HT-29 (cell line): Measurements from ENCODE around the gene ANKRD33. TPM values are rescaled to one million over a fixed set of nuclear protein-coding genes. Genes with fewer than 3 reads are reported as not detected.

Experiments used
- DNase-seq: peaks from one replicate; pipeline ENCODE4 v3.0.0-alpha.2; 2015; ENCODE audit warnings: low spot score
- total RNA-seq: library from RNA; depleted of rRNA; stranded (reverse); fragments of >200 nt; shearing (Covaris generic); gene quantifications from 2 replicates; pipeline ENCODE4 v1.2.3, GENCODE V29; 2014

The ANKRD33 gene
- total RNA-seq, 1 experiment from 2014 or later: not detected

DNA sequence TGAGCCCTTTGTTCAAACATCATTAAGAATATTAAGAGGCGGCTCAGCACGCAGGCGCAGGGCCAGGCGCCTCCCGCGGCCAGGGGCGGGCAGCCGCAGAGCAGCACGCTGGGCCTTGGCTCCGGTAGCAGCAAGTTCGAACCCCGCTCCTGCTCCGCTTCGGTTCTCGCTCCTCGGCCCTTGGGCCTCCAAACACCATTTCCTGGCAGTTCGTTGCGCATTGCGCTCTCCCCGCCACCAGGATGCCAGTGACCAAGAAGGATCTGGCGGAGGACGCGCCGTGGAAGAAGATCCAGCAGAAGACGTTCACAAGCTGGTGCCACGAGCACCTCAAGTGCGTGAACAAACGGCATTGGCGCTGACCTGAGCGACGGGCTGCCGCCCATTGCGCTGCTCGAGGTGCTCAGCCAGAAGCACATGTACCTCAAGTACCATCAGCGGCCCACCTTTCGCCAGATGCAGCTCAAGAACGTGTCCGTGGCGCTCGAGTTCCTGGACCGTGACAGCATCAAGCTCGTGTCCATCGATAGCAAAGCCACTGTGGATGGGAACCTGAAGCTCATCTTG lies 12.5 kb downstream of the ANKRD33 start:
- no peak for DNase-seq

DNA sequence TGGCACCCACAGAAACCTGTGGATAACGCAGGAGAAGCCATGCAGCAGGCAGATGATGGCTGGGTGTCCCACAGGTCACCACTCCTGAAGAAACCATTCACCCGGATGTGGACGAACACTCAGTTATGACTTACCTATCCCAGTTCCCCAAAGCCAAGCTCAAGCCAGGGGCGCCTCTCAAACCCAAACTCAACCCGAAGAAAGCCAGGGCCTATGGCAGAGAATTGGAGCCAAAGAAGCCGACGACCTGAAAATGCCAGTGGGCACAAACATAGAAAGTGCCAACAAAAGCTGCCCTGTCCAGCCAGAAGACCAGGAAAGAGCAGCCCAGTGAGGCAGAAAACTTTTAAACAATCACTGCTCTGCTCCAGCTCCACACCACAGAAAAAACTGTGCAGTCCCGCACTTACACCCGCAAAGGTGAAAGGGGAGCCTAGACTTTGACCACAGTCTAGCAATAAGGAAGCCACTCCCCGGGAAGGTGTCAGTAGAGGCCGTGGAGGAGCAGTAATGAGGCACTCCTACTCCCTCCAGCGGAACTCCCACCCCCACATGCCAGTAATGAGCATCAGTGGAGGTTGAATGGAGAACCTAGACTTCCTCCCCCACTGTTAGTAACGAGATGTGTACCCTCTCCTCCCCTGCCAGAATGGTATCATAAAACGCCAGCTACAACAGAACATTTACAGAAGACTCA lies 13.4 kb downstream of the ANKRD33 start:
- no peak for DNase-seq

DNA sequence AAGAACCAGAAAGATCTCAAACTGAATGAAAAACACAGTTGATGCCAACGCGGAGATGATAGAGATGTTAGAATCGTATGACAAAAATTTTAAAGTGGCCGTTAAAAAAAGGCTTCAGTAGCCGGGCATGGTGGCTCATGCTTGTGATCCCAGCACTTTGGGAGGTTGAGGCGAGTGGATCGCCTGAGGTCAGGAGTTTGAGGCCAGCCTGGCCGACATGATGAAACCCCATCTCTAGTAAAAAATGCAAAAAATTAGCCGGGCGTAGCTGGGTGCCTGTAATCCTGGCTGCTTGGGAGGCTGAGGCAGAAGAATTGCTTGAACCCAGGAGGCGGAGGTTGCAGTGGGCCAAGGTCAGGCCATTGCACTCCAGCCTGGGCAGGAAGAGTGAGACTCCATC lies 14.0 kb downstream of the ANKRD33 start:
- DNase-seq: no peak

DNA sequence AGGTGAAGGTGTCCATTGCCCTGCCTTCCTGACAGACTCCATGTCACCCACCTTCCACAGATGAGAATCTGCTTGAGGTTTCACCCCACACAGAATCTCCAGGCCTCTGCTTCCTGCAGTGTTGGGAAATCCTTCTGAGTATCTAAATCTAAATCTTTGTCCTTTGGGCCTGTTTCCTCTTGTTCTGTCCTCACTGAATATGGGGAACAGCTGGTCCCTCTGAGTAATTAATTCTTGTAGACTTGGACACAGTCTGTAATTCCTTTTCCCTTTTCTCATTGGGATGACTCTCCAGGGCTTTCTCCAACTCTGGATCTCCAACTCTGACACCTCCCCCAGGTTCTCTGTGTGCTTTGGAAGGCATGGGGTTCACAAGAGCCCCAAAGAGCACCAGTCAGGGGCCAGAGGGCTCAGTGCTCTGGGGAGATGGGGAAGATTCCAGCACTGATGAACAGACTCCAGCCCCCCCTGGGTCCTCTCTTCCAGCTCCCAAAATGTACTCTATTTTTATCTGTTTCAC lies 17.1 kb downstream of the ANKRD33 start:
- no peak for DNase-seq

DNA sequence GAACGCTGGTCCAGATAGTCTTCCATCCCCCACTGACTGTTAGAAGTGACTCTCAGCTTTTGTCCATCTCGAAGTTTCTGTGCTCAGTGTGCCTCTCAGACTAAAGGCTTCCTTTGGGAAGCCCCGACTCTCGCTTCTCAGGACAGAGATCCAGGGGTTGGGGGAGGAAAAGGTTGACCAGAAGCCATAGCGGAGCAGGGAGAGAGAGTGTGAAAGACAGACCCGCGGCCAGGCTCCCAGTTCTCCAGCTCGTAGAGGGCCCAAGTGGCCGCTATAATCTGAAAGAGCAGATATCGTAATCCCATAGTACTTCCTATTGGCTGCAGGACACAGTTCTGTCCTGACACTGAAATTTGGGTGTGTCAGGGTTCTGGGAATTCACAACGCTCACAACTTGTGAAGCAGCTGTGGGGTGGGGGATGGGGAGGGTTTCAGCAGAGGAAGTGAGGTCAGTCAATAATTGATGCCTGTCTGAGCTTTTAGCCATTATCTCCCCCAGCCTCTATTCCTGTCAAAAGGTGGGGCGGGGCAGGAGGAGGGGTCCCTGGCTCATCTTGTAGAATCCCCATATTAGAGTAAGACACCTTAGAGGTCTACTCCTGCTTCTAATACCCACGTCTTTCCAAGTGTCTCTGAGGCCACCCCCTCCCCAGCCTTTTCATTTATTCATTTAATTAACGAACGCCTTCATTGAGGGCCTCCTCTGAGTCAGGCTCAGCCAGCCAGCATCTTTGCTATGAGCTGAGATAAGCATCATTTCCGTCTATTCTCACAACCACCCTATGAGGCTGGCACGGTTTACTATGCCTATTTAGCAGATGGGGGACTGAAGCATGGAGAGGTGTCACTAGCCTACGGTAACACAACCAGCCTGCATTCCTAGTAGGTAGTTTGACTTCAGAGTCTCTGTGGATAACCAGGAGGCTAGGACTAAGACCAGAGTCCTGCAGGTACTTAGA lies 17.8 kb downstream of the ANKRD33 start:
- DNase-seq: no peak

- DNase-seq: no peak
Observed at GRCh38 chr12:51906430-51907082, 18.7 kb downstream of the ANKRD33 start.

DNA sequence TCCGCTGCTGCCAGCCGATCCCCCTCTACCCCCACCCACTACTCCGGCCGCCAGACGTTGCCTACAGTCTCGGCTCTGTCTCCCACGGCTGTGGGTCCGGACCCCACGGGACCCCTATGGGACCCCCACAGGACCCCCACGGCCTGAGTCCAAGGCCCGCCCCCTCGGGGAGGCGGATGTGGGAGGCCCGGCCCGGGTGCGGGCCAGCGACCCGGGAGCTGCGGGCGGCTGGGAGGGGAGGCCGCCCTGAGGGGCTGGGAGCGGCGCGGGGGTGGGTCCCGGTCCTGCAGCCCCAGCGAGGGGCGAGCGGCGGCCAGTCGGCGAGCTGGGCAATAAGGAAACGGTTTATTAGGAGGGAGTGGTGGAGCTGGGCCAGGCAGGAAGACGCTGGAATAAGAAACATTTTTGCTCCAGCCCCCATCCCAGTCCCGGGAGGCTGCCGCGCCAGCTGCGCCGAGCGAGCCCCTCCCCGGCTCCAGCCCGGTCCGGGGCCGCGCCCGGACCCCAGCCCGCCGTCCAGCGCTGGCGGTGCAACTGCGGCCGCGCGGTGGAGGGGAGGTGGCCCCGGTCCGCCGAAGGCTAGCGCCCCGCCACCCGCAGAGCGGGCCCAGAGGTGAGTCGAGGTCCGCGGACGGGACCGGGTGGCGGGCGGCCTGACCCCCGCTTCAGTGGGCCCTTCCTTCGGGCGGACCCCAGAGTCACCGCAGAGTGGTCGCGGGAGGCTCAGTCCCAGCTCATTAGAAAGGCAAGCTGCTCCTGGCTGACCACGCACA lies 19.4 kb downstream of the ANKRD33 start, which contains the start of gene ACVRL1:
ACVRL1 (plus strand) TSS at position 422 of the 773 bp plus-strand sequence. CDS start 4,971 bp downstream, outside the sequence.
- no peak for DNase-seq

DNA sequence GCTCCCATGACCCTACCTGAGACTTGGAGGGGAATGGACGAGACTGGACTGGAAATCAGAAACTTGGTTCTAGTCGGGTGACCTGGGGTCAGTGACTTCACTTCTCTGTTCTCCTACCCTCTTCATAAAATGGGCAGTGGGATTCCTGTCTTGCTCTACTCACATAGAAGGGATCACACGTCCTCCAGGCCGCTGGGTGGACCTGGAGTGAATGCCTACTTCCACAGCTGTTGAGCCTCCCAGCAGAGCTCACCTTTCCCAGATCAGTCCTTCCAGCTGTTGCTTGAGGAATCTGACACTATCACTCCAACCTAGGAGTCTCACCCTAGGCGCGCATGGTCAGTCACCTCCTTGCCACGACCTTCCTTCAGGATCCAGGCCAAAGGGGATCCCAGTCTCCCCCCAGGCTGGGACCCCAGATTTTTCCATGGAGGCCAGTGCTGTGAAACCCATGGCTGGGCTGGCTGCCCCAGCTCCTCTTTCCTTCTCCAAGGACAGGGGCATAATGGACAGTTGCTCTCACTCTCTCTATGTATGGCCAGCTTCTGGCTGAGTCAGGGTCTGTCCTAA lies 20.0 kb downstream of the ANKRD33 start:
- no peak for DNase-seq

DNA sequence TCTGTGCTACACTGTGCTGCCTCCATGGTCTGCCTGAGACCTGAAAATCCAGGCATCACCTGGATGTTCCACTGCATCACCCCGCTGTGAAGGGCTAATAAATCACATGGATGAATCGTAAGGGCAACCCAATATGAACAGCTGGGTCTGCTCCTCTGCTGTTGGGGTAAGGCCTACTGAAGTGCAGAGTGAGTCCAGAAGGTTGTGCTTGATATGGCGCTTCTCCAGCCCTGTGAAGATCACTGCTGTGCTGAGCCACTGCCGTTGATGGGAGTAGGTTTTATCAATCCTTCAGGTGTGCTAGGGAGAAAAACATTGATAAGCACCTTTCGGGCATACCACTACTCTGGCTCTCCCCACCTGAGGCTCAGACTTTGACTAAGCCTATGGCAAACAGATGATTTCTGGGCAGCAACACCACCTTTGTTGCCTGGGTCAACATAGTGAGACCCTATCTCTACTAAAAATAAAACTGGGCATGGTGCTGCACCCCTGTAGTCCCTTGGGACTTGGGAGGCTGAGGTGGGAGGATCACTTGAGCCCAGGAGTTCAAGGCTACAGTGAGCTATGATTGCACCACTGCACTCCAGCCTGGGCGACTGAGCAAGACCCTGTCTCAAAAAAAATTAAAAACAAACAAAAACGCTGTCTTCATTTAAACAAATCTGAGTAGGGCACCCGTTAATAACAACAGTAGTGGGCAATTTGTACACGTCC lies 21.1 kb downstream of the ANKRD33 start:
- DNase-seq: no peak

DNA sequence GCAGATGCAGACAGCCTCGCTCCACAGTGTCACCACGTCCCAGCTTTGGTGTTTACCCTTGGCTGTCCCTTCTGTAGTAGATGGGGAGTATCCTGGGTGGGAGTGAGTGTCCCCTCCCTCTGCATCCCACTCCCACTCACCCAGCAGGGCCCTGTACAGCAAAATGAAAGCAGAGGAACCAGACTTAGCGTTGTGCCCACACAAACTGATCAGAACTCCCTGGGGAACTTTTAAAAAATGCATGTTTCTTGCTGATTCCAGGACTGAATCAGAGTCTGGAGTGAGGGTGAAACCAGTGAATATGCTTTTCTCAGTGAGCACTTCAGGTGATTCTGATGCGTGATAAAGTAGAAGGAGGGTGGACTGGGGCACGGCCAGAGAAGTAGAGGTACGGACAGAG lies 22.3 kb downstream of the ANKRD33 start:
- no peak for DNase-seq

- no peak for DNase-seq
Observed at GRCh38 chr12:51910691-51911090, 22.8 kb downstream of the ANKRD33 start.

- DNase-seq: no peak
Observed at GRCh38 chr12:51911307-51911706, 23.4 kb downstream of the ANKRD33 start.

DNA sequence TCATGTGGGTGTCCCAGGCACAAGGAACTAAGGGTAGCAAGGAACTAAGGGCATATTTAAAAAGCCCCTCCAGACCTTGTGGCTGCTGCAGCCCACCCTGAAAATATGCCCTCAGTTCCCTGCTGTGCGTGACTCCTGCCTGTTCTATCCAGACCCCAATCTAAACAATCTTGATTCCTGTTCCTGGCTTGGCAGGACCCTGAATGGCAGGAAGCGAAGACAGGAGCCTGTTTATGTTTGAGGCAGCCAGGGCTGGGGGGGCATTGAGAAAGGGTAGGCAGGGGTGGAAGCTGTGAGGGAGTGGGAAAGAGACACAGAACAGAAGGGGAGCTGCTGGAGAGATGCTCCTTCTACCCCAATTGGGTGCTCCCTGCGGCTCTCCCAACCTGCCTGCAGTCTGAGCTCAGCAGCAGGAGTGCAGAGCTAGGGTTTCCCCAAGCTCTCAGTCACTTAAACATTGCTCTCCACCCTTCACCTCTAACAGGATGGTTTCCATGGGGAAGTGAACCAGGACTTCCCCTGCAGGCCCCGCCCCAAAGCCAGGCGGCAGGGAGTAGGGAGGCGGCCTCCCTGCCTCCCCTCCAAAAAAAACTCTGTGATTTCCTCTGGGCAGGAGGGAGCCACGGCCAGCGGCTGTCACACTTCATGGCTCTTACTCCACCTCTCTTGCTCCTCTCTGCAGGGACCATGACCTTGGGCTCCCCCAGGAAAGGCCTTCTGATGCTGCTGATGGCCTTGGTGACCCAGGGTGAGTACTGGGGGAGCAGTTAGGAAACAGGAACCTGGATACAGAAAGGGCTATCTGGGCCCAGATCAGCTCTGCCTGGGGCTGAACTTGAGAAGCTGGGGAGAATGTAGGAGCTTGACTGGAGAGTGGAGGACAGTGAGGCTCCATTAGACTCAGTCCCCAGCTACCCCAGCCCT lies 24.1 kb downstream of the ANKRD33 start:
- DNase-seq: no peak

- no peak for DNase-seq
Observed at GRCh38 chr12:51913071-51914033, 25.4 kb downstream of the ANKRD33 start.

DNA sequence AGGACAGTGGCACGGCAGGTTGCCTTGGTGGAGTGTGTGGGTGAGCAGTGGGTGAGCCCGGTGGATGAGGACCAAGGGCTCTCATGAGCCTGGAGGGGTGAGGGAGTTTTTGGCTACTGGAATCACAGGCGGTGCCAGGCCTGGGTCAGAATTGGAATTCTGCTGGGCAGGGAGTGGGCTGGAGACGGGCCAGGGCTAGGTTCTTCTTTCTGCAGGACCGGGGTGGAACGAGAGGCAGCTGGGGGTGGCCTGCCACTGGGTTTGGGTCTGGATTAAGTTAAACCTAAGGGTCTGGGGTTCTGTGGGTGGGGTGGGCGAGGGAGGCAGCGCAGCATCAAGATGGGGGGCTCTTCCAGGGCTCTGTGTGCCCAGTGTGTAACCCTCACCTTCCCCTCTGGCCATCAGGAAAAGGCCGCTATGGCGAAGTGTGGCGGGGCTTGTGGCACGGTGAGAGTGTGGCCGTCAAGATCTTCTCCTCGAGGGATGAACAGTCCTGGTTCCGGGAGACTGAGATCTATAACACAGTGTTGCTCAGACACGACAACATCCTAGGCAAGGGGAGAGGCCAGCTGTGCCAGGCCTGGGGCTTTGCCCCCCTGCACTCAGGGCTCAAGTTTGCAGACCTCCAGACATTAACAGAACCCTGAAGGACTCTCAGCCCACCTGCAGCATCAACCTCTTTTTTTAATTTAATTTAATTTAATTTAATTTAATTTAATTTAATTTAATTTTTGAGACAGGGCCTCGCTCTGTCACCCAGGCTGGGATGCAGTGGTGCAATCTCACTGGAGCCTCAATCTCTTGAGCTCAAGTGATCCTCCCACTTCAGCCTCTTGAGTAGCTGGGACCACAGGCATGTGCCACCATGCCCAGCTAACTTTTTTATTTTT lies 26.4 kb downstream of the ANKRD33 start:
- no peak for DNase-seq

- DNase-seq: no peak
Observed at GRCh38 chr12:51915003-51915625, 27.2 kb downstream of the ANKRD33 start.
